NCI-H82 (cell line): ENCODE results near the gene ZNF618.
"Not testable (repeated sequence)": the region's sequence is repeated elsewhere in the genome, so short reads cannot be mapped to it uniquely, and the experiment has no call there.

ENCODE experiments used
- DNase-seq: peaks from one replicate; lab custom pipeline; 2025; lab: John Stamatoyannopoulos, UW

Gene ZNF618

GRCh38 chr9:114026335-114026734, 150.2 kb downstream of the ZNF618 start:
- no peak for DNase-seq

- no peak for DNase-seq
Observed at GRCh38 chr9:114027159-114027862, 151.2 kb downstream of the ZNF618 start.

GRCh38 chr9:114027863-114028465, 151.9 kb downstream of the ZNF618 start:
- DNase-seq: no peak

GRCh38 chr9:114028646-114029045, 152.5 kb downstream of the ZNF618 start:
- DNase-seq: no peak

- DNase-seq: no peak
Observed at GRCh38 chr9:114029311-114030170, 153.4 kb downstream of the ZNF618 start.

- DNase-seq: no peak
Observed at GRCh38 chr9:114030364-114030763, 154.3 kb downstream of the ZNF618 start.

GRCh38 chr9:114031037-114031630, 155.0 kb downstream of the ZNF618 start:
- no peak for DNase-seq

- DNase-seq: no peak
Observed at GRCh38 chr9:114031948-114032840, 156.1 kb downstream of the ZNF618 start.

- DNase-seq: peak; percentile 54
Observed at GRCh38 chr9:114033397-114034103, 157.4 kb downstream of the ZNF618 start.

GRCh38 chr9:114034196-114034595, 158.1 kb downstream of the ZNF618 start:
- no peak for DNase-seq

GRCh38 chr9:114034661-114035062, 158.6 kb downstream of the ZNF618 start:
- no peak for DNase-seq

- DNase-seq: no peak
Observed at GRCh38 chr9:114035221-114035844, 159.2 kb downstream of the ZNF618 start.

GRCh38 chr9:114035845-114036801, 160.0 kb downstream of the ZNF618 start:
- DNase-seq: no peak

GRCh38 chr9:114037249-114037648, 161.1 kb downstream of the ZNF618 start:
- DNase-seq: no peak

GRCh38 chr9:114037961-114038723, 162.0 kb downstream of the ZNF618 start:
- peak; percentile 99 for DNase-seq

GRCh38 chr9:114038724-114039313, 162.7 kb downstream of the ZNF618 start:
- peak; percentile 48 for DNase-seq

GRCh38 chr9:114039484-114039883, 163.4 kb downstream of the ZNF618 start:
- DNase-seq: no peak

GRCh38 chr9:114043660-114044059, 167.6 kb downstream of the ZNF618 start:
- DNase-seq: not testable (repeated sequence)
